A549 treated with DMSO at 1 μM for 4 hours (cell line): Measurements from ENCODE around the gene IL13RA1. TPM values are rescaled to one million over a fixed set of nuclear protein-coding genes. Genes with fewer than 3 reads are reported as not detected.

Experiments used
- total RNA-seq: library from RNA; stranded (reverse); fragments of 200-300 nt; extraction: Qiagen RNA extraction; gene quantifications from 5 replicates; pipeline ENCODE4 v1.2.3, GENCODE V29; 2022; ENCODE audit warnings: low read depth

IL13RA1 gene
- total RNA-seq: 46.1 to 57.1 TPM (median 54.2 TPM) in 5 replicates

GRCh38 chrX:118726887-118727685 lies at the start of gene IL13RA1:
Gene IL13RA1 (plus strand): TSS chrX:118727606. CDS start chrX:118727639, 33 bp downstream.

GRCh38 chrX:118823263-118824172 lies 96.1 kb downstream of the IL13RA1 start, which contains the start of gene ZCCHC12:
Gene ZCCHC12 (plus strand): TSS chrX:118823824. CDS start chrX:118825245, 1,421 bp downstream.

Other genes starting within 250 kb of the IL13RA1 start
- 4.1 to 9.2 TPM (median 6.8 TPM) in 5 replicates for gene DOCK11, start 231.8 kb upstream of the IL13RA1 start, total RNA-seq
- gene ZCCHC12, start 96.2 kb downstream of the IL13RA1 start, total RNA-seq: 0.12 to 0.17 TPM (median 0.15 TPM) in 4 of 5 replicates, not detected in the other
- gene LONRF3, start 247.0 kb downstream of the IL13RA1 start, total RNA-seq: 3.2 to 4.9 TPM (median 4.2 TPM) in 5 replicates